NT2/D1 (cell line): ENCODE data around the gene TRPV6.

ENCODE experiments used
- DNase-seq: peaks from one replicate; pipeline ENCODE4 v3.0.0-alpha.2; 2011; ENCODE audit warnings: low read depth, low spot score
- H3K27me3 ChIP-seq: 2 replicates; pipeline ENCODE4 v1.6.0; 2011; ENCODE audit warnings: mild to moderate bottlenecking; ENCODE audit not compliant: insufficient read length, insufficient read depth
- H3K36me3 ChIP-seq: 2 replicates; pipeline ENCODE4 v1.6.1; 2011; ENCODE audit warnings: mild to moderate bottlenecking, low read length, mixed read lengths; ENCODE audit not compliant: insufficient read depth, insufficient read length
- H3K4me1 ChIP-seq: 2 replicates; pipeline ENCODE4 v1.5.1; 2011; ENCODE audit not compliant: insufficient read depth, insufficient read length
- H3K4me3 ChIP-seq: 2 replicates; pipeline ENCODE4 v1.5.1; 2011; ENCODE audit warnings: low read depth; ENCODE audit not compliant: insufficient read length
- H3K9ac ChIP-seq: 2 replicates; pipeline ENCODE4 v1.6.0; 2011; ENCODE audit warnings: low read depth; ENCODE audit not compliant: insufficient read length
- H3K9me3 ChIP-seq: 2 replicates; pipeline ENCODE4 v1.5.1; 2011; ENCODE audit warnings: mild to moderate bottlenecking, low read length; ENCODE audit not compliant: insufficient read depth
- SUZ12 ChIP-seq: IDR thresholded peaks from 2 replicates; pipeline ENCODE4 v1.6.1; 2011; ENCODE audit not compliant: insufficient read length, insufficient read depth; ENCODE audit errors: extremely low read depth
- YY1 ChIP-seq: IDR thresholded peaks from 2 replicates; pipeline ENCODE4 v1.6.1; 2011; ENCODE audit not compliant: insufficient read length, insufficient read depth
- ZNF274 ChIP-seq: IDR thresholded peaks from 2 replicates; pipeline ENCODE4 v1.6.1; 2011; ENCODE audit warnings: mild to moderate bottlenecking, low read depth, low read length

TRPV6 gene

GRCh38 chr7:142908290-142908689 is 22.7 kb upstream of the TRPV6 start:
- H3K36me3 ChIP-seq = no peaks in the 10 kb centered on the region
- peaks cover 28% of the 10 kb centered on the region for H3K9me3 ChIP-seq
- H3K4me1 ChIP-seq = no peaks in the 10 kb centered on the region
- TF ChIP-seq YY1 (no peak), ZNF274 (no peak), SUZ12 (no peak)
- no peaks in the 10 kb centered on the region for H3K27me3 ChIP-seq
- H3K9ac ChIP-seq = no peak overlapping the region
- H3K4me3 ChIP-seq = no peak overlapping the region
- DNase-seq = no peak

DNA sequence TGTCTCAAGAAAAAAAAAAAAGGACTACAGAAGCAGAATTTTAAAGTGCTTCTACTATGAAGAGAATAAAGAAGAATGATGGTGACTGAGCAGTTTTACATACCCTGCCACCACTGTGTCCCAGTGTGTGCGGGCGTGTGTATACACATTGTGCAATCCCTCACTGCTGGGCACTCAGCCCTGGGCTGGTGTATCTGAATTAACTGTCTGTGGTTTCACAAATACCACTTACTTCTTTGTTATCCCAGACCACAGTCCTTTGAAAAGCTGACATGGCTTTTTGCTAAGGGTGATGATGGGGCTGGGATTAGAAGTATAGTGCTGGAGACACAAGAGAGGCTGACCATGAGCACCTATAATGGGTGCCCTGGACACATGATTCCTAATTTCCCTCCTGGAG is 21.1 kb upstream of the TRPV6 start:
- Histone ChIP-seq H3K9ac (no peak overlapping the region), H3K4me3 (no peak overlapping the region), H3K27me3 (no peaks in the 10 kb centered on the region), H3K9me3 (peaks cover 28% of the 10 kb centered on the region), H3K36me3 (no peaks in the 10 kb centered on the region), H3K4me1 (no peaks in the 10 kb centered on the region)
- DNase-seq = no peak
- TF ChIP-seq ZNF274 = no peak
- TF ChIP-seq YY1 = no peak
- TF ChIP-seq SUZ12 = no peak

DNA sequence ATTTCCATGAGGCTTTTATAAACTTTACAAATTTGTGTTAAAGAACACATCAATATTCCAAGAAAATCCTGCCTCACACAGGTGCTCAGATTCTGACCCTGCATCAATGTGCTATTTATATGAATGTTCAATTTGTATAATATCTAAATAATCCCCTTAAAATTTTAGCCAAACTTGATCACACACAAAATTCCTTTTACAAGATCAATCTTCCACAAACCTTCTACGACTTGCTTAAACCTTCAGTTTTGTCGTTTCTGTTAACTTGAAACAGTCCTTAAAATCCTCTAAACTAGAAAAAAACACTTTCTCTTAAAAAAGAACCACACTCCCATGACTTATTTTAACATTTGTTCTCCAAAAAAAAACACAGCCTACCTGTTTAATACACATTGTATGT is 20.2 kb upstream of the TRPV6 start:
- DNase-seq = no peak
- H3K27me3 ChIP-seq = no peaks in the 10 kb centered on the region
- no peaks in the 10 kb centered on the region for H3K36me3 ChIP-seq
- H3K4me3 ChIP-seq = no peak overlapping the region
- peaks cover 28% of the 10 kb centered on the region for H3K9me3 ChIP-seq
- H3K9ac ChIP-seq = no peak overlapping the region
- no peaks in the 10 kb centered on the region for H3K4me1 ChIP-seq
- TF ChIP-seq ZNF274 (no peak), SUZ12 (no peak), YY1 (no peak)

GRCh38 chr7:142904128-142904527 is 18.6 kb upstream of the TRPV6 start:
- DNase-seq = no peak

DNA sequence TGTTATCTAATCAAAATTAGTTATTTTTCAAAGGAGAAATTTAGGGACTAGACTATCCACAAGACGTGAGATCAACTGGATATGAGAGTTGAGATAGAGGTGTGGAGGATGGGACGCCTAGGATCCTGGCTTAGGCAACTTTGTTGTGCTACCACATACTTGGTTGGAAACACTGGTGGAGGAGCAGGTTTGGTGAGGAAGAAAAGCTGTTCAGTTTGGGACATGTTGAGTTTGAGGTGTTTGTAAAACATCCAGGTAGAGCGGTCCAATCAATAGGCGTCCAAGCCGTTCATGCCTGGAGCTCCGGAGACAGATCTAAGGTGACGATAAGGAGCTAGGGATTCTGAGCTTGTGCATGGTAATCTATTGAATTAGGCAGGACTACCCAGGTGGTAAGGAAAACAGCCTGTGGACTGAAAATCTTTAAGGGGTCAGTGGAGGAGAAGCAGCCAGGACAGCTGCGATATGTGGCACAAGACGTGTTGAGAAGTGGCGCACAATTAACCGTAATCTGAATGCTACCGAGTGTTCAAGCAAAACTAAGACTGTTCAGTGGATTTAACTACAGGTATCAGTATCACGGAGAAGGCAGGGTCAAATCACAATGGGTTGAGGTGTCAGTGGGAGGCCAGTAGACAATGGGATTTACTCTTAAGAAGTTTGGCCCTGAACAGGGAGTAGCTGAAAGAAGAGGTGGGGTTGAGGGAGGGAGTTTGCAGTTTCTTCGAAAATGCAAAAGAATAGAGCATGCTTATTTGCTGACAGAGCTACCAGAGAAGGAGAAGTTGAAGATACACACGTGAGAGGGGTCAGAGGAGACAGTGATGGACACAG is 16.1 kb upstream of the TRPV6 start:
- no peaks in the 10 kb centered on the region for H3K27me3 ChIP-seq
- peaks cover 28% of the 10 kb centered on the region for H3K9me3 ChIP-seq
- H3K9ac ChIP-seq = no peak overlapping the region
- H3K4me1 ChIP-seq = peaks cover 2% of the 10 kb centered on the region
- TF ChIP-seq ZNF274 (no peak), SUZ12 (no peak), YY1 (no peak)
- H3K4me3 ChIP-seq = no peak overlapping the region
- no peaks in the 10 kb centered on the region for H3K36me3 ChIP-seq
- no peak for DNase-seq

More at GRCh38 chr7:142904128-142904527, 18.6 kb upstream of the TRPV6 start:
- Histone ChIP-seq H3K4me1 (no peaks in the 10 kb centered on the region), H3K9ac (no peak overlapping the region), H3K27me3 (no peaks in the 10 kb centered on the region), H3K4me3 (no peak overlapping the region), H3K9me3 (peaks cover 28% of the 10 kb centered on the region), H3K36me3 (no peaks in the 10 kb centered on the region)
- TF ChIP-seq SUZ12 (no peak), YY1 (no peak), ZNF274 (no peak)

DNA sequence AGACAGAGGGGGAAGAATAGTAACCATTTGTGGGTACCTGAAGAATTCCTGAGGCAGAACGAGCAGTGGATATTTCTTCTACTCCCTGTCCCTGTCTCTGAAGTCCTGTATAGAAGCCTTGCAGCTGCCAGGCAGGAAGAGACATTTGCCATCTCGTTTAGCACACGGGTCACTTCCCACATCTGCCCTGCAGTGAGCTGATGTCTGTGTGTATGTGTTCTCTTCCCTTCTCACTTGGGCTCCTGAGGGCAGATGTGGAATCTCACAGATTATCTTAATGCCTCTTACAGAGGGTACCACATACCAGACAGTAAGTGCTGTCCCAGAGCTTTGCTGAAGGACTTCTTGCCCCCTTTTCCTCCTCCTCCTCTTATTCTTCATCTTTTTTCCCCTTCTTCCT is 14.1 kb upstream of the TRPV6 start:
- no peaks in the 10 kb centered on the region for H3K36me3 ChIP-seq
- DNase-seq = no peak
- H3K27me3 ChIP-seq = no peaks in the 10 kb centered on the region
- H3K9ac ChIP-seq = no peak overlapping the region
- peaks cover 10% of the 10 kb centered on the region for H3K9me3 ChIP-seq
- no peak for TF ChIP-seq YY1
- TF ChIP-seq SUZ12 = no peak
- no peak overlapping the region for H3K4me3 ChIP-seq
- H3K4me1 ChIP-seq = peaks cover 2% of the 10 kb centered on the region

GRCh38 chr7:142898377-142899170 is 13.0 kb upstream of the TRPV6 start:
- TF ChIP-seq ZNF274 (no peak), YY1 (no peak), SUZ12 (no peak)
- no peak overlapping the region for H3K4me3 ChIP-seq
- H3K27me3 ChIP-seq = no peaks in the 10 kb centered on the region
- no peak for DNase-seq
- no peaks in the 10 kb centered on the region for H3K9me3 ChIP-seq
- H3K9ac ChIP-seq = no peak overlapping the region
- peaks cover 2% of the 10 kb centered on the region for H3K4me1 ChIP-seq
- H3K36me3 ChIP-seq = no peaks in the 10 kb centered on the region
